MV-4-11 (cell line): ENCODE results near the gene NOP53.

Experiments used
- DNase-seq: peaks from one replicate; lab custom pipeline; 2025; lab: John Stamatoyannopoulos, UW

The NOP53 gene

GRCh38 chr19:47805313-47805712, 60.0 kb downstream of the NOP53 start:
- DNase-seq: no peak

GRCh38 chr19:47806435-47806834, 61.1 kb downstream of the NOP53 start:
- DNase-seq: no peak
